Thyroid gland (tissue), 4 donors: ENCODE measurements around the gene RNF213. TPM values are rescaled to one million over a fixed set of nuclear protein-coding genes. Genes with fewer than 3 reads are reported as not detected.
"Not testable (repeated sequence)": the region's sequence is repeated elsewhere in the genome, so short reads cannot be mapped to it uniquely, and the experiment has no call there.

Source experiments
- DNase-seq, 2 donors: peaks; one replicate each; pipeline ENCODE4 v3.0.0-alpha.2; 2019
- H3K27ac ChIP-seq, 3 donors: fragments of 200-600 bp; sonication (generic); 1 replicate in 2 of 3; 2 replicates in 1 of 3; pipeline ENCODE4 v1.5.1; 2016 to 2019; ENCODE audit warnings: mild to moderate bottlenecking in 1 of 3, moderate library complexity in 1 of 3
- H3K27me3 ChIP-seq: fragments of 200-600 bp; sonication (generic); one replicate; pipeline ENCODE4 v1.5.1; 2019
- H3K36me3 ChIP-seq, 2 donors: fragments of 200-600 bp; sonication (generic); one replicate each; pipeline ENCODE4 v1.5.1; 2016 to 2019
- H3K4me1 ChIP-seq, 2 donors: fragments of 200-600 bp; sonication (generic); one replicate each; pipeline ENCODE4 v1.5.1; 2017 to 2019
- H3K4me3 ChIP-seq, 3 donors: fragments of 200-600 bp; sonication (generic); replicated peaks in 1 of 3; 1 replicate in 2 of 3; 2 replicates in 1 of 3; pipeline ENCODE4 v1.5.1; 2016; ENCODE audit warnings: mild to moderate bottlenecking in 1 of 3
- H3K9me3 ChIP-seq: fragments of 200-600 bp; sonication (generic); one replicate; pipeline ENCODE4 v1.5.1; 2017
- CTCF ChIP-seq, 6 experiments: fragments of 200-600 bp in 3 of 6; fragments of 450-650 bp in 3 of 6; sonication (generic) in 3 of 6; IDR thresholded peaks; one replicate each; pipeline ENCODE4 v1.5.1; 2016 to 2019; ENCODE audit warnings: antibody characterized with exemption in 6 of 6, mild to moderate bottlenecking in 2 of 6, inconsistent platforms in 1 of 6, moderate library complexity in 1 of 6
- POLR2A ChIP-seq, 2 donors: fragments of 450-650 bp; IDR thresholded peaks; one replicate each; pipeline ENCODE4 v1.6.1; 2017; ENCODE audit warnings: antibody characterized with exemption in 2 of 2, mild to moderate bottlenecking in 2 of 2, moderate library complexity in 1 of 2
- WGBS, 2 donors: methylation state at CpG; one replicate each; pipeline ENCODE4 v1.1.5; 2017; 5-methylcytosine and 5-hydroxymethylcytosine counted together
- intact Hi-C: fragments of 100-400 bp; cut with DNase I; formaldehyde crosslinking; loops from one replicate; pipeline ENCODE4 v1.15.1; 2023
- total RNA-seq, 4 donors: library from RNA; depleted of rRNA; stranded (reverse); fragments of >200 nt; gene quantifications; one replicate each; pipeline ENCODE4 v1.2.3, GENCODE V29; 2016

The RNF213 gene
- total RNA-seq, 4 donors from 2014 or later: 107 to 245 (median 187) TPM

GRCh38 chr17:80237386-80237785 is 23.3 kb upstream of the RNF213 start:
- Histone ChIP-seq H3K27ac (no peak overlapping the region), H3K4me3 (no peak overlapping the region), H3K9me3 (no peaks in the 10 kb centered on the region), H3K27me3 (no peaks in the 10 kb centered on the region), H3K36me3 (peaks cover 47 to 54% of the 10 kb centered on the region in 2 donors), H3K4me1 (no peaks in the 10 kb centered on the region)
- no peak for DNase-seq
- TF ChIP-seq CTCF (IDR thresholded peaks at IDR 0.05) (no peak), POLR2A (IDR thresholded peaks at IDR 0.05) (no peak)
- 98% methylated on average over 9 to 10 of the region's 10 CpGs for WGBS, 2 donors
- intact Hi-C loops: no loop called here

- intact Hi-C loops: no loop called here
- 88 to 94% methylated on average over 13 to 14 of the region's 14 CpGs for WGBS, 2 donors
- Histone ChIP-seq H3K9me3 (no peaks in the 10 kb centered on the region), H3K36me3 (peaks cover 52 to 57% of the 10 kb centered on the region in 2 donors), H3K4me3 (no peak overlapping the region), H3K27ac (no peak overlapping the region), H3K27me3 (no peaks in the 10 kb centered on the region), H3K4me1 (no peaks in the 10 kb centered on the region)
- no peak for TF ChIP-seq CTCF (IDR thresholded peaks at IDR 0.05)
- no peak for TF ChIP-seq POLR2A (IDR thresholded peaks at IDR 0.05)
- no peak for DNase-seq
Observed at GRCh38 chr17:80242505-80242904, 18.1 kb upstream of the RNF213 start.

GRCh38 chr17:80243526-80244433 is 16.9 kb upstream of the RNF213 start:
- Histone ChIP-seq H3K36me3 (peaks cover 49 to 53% of the 10 kb centered on the region in 2 donors), H3K27me3 (no peaks in the 10 kb centered on the region), H3K27ac (no peak overlapping the region), H3K4me1 (no peaks in the 10 kb centered on the region), H3K9me3 (no peaks in the 10 kb centered on the region), H3K4me3 (no peak overlapping the region)
- intact Hi-C loops: no loop called here
- TF ChIP-seq CTCF (IDR thresholded peaks at IDR 0.05) (no peak), POLR2A (IDR thresholded peaks at IDR 0.05) (no peak)
- WGBS, 2 donors: 93 to 97% methylated on average over 19 to 26 of the region's 26 CpGs
- DNase-seq: no peak

- intact Hi-C loops, H3K27me3 ChIP-seq, DNase-seq, H3K27ac ChIP-seq, H3K9me3 ChIP-seq, H3K4me1 ChIP-seq, H3K4me3 ChIP-seq: not testable (repeated sequence)
- WGBS, 2 donors: 94 to 99% methylated on average over 6 of the region's 6 CpGs
- H3K36me3 ChIP-seq: peaks cover 55 to 56% of the 10 kb centered on the region in 2 donors
Observed at GRCh38 chr17:80244448-80244847, 16.2 kb upstream of the RNF213 start.

- H3K36me3 ChIP-seq: peaks cover 52 to 55% of the 10 kb centered on the region in 2 donors
- DNase-seq: no peak
- WGBS, 2 donors: 92 to 94% methylated on average over 22 of the region's 22 CpGs
- intact Hi-C loops: no loop called here
- no peak for TF ChIP-seq POLR2A (IDR thresholded peaks at IDR 0.05)
- no peak for TF ChIP-seq CTCF (IDR thresholded peaks at IDR 0.05)
- H3K4me1 ChIP-seq: no peaks in the 10 kb centered on the region
- H3K27ac ChIP-seq: no peak overlapping the region
- no peak overlapping the region for H3K4me3 ChIP-seq
- no peaks in the 10 kb centered on the region for H3K9me3 ChIP-seq
- no peaks in the 10 kb centered on the region for H3K27me3 ChIP-seq
Observed at GRCh38 chr17:80244871-80245509, 15.7 kb upstream of the RNF213 start.
